GM12874 (cell line): ENCODE measurements around the gene KIF26A.

Experiments
- CTCF ChIP-seq: IDR thresholded peaks from 2 replicates; pipeline ENCODE4 v1.5.1; 2011; ENCODE audit warnings: low read depth, mild to moderate bottlenecking, control low read depth, low read length, moderate library complexity; ENCODE audit not compliant: insufficient read depth

The KIF26A gene

GRCh38 chr14:104224131-104224505 lies 85.7 kb downstream of the KIF26A start:
- TF ChIP-seq CTCF = no peak

GRCh38 chr14:104224506-104225277 lies 86.3 kb downstream of the KIF26A start:
- peak; percentile 65 for TF ChIP-seq CTCF

- no peak for TF ChIP-seq CTCF
Observed at GRCh38 chr14:104226421-104227383, 88.3 kb downstream of the KIF26A start.

GRCh38 chr14:104227806-104228205 lies 89.4 kb downstream of the KIF26A start:
- TF ChIP-seq CTCF = no peak

- TF ChIP-seq CTCF = no peak
Observed at GRCh38 chr14:104228221-104228620, 89.8 kb downstream of the KIF26A start.

- TF ChIP-seq CTCF = no peak
Observed at GRCh38 chr14:104228716-104229533, 90.5 kb downstream of the KIF26A start.

- TF ChIP-seq CTCF = no peak
Observed at GRCh38 chr14:104229534-104230055, 91.2 kb downstream of the KIF26A start.
